H9 (cell line): ENCODE measurements around the gene METRN. TPM values are rescaled to one million over a fixed set of nuclear protein-coding genes. Genes with fewer than 3 reads are reported as not detected.

Experiments
- DNase-seq: peaks from one replicate; pipeline ENCODE4 v3.0.0-alpha.2; 2017
- H2AFZ ChIP-seq: one replicate; pipeline ENCODE4 v1.6.1; 2013; ENCODE audit warnings: mild to moderate bottlenecking, low read length, control low read depth, moderate library complexity
- H2AK5ac ChIP-seq: 2 replicates; pipeline ENCODE4 v1.6.1; 2013; ENCODE audit warnings: low read length, control low read depth, mixed read lengths; ENCODE audit not compliant: insufficient read length
- H2BK120ac ChIP-seq: one replicate; pipeline ENCODE4 v1.6.1; 2013; ENCODE audit warnings: low read depth, mild to moderate bottlenecking, low read length, control low read depth, inconsistent platforms; ENCODE audit not compliant: poor library complexity, severe bottlenecking
- H2BK12ac ChIP-seq: 2 replicates; pipeline ENCODE4 v1.6.1; 2013; ENCODE audit warnings: low read length, control low read depth, mixed read lengths, low read depth; ENCODE audit not compliant: insufficient read length
- H2BK15ac ChIP-seq: 2 replicates; pipeline ENCODE4 v1.6.1; 2013; ENCODE audit warnings: low read depth, low read length, control low read depth
- H2BK20ac ChIP-seq: one replicate; pipeline ENCODE4 v1.6.1; 2013; ENCODE audit warnings: low read depth, mild to moderate bottlenecking, low read length, control low read depth, inconsistent platforms; ENCODE audit not compliant: poor library complexity, severe bottlenecking
- H2BK5ac ChIP-seq: 2 replicates; pipeline ENCODE4 v1.6.1; 2013; ENCODE audit warnings: low read length, control low read depth, mixed read lengths; ENCODE audit not compliant: insufficient read length
- H3K14ac ChIP-seq: 2 replicates; pipeline ENCODE4 v1.6.1; 2013; ENCODE audit warnings: low read length, control low read depth; ENCODE audit not compliant: insufficient read depth
- H3K18ac ChIP-seq: 2 replicates; pipeline ENCODE4 v1.6.1; 2013; ENCODE audit warnings: low read depth, mild to moderate bottlenecking, mixed read lengths, low read length, control low read depth; ENCODE audit not compliant: insufficient read length
- H3K23ac ChIP-seq: 2 replicates; pipeline ENCODE4 v1.6.1; 2013; ENCODE audit warnings: low read length, control low read depth, mixed read lengths, low read depth; ENCODE audit not compliant: insufficient read length
- H3K23me2 ChIP-seq: 2 replicates; pipeline ENCODE4 v1.6.1; 2013; ENCODE audit warnings: low read depth, mild to moderate bottlenecking, mixed read lengths, low read length, control low read depth; ENCODE audit not compliant: insufficient read length, poor library complexity, severe bottlenecking
- H3K27ac ChIP-seq: 2 replicates; pipeline ENCODE4 v1.5.1; 2013; ENCODE audit warnings: low read length, control low read depth, mixed read lengths, low read depth; ENCODE audit not compliant: insufficient read length
- H3K27me3 ChIP-seq: 2 replicates; pipeline ENCODE4 v1.6.1; 2013; ENCODE audit warnings: low read length, control low read depth, inconsistent platforms; ENCODE audit not compliant: insufficient read depth
- H3K4ac ChIP-seq: 2 replicates; pipeline ENCODE4 v1.6.1; 2013; ENCODE audit warnings: low read depth, mild to moderate bottlenecking, control low read depth, inconsistent platforms, low read length, moderate library complexity
- H3K4me1 ChIP-seq: 2 replicates; pipeline ENCODE4 v1.6.1; 2013; ENCODE audit warnings: low read length, control low read depth, inconsistent platforms; ENCODE audit not compliant: insufficient read depth
- H3K4me2 ChIP-seq: 2 replicates; pipeline ENCODE4 v1.6.1; 2013; ENCODE audit warnings: low read length, control low read depth, mixed read lengths; ENCODE audit not compliant: insufficient read length, insufficient read depth
- H3K56ac ChIP-seq: 2 replicates; pipeline ENCODE4 v1.6.1; 2013; ENCODE audit warnings: low read depth, mild to moderate bottlenecking, mixed read lengths, low read length, control low read depth; ENCODE audit not compliant: insufficient read length
- H3K79me1 ChIP-seq: 2 replicates; pipeline ENCODE4 v1.6.1; 2013; ENCODE audit warnings: low read depth, mild to moderate bottlenecking, moderate library complexity, low read length, control low read depth, inconsistent platforms; ENCODE audit not compliant: insufficient read depth, poor library complexity, severe bottlenecking
- H3K79me2 ChIP-seq: 2 replicates; pipeline ENCODE4 v1.6.1; 2013; ENCODE audit warnings: low read length, control low read depth, inconsistent platforms; ENCODE audit not compliant: insufficient read depth
- H3K9ac ChIP-seq: 2 replicates; pipeline ENCODE4 v1.6.1; 2013; ENCODE audit warnings: low read length, control low read depth, mixed read lengths; ENCODE audit not compliant: insufficient read length; ENCODE audit errors: extremely low read depth
- H3K9me3 ChIP-seq: one replicate; pipeline ENCODE4 v1.6.1; 2013; ENCODE audit warnings: low read depth, low read length, inconsistent platforms; ENCODE audit not compliant: control insufficient read depth
- H3T11ph ChIP-seq: one replicate; pipeline ENCODE4 v1.6.1; 2013; ENCODE audit warnings: mild to moderate bottlenecking, low read length, control low read depth, inconsistent platforms
- H4K20me1 ChIP-seq: one replicate; pipeline ENCODE4 v1.6.1; 2013; ENCODE audit not compliant: control insufficient read depth, insufficient read length, insufficient read depth
- H4K5ac ChIP-seq: 2 replicates; pipeline ENCODE4 v1.6.1; 2013; ENCODE audit warnings: low read depth, mild to moderate bottlenecking, mixed read lengths, low read length, control low read depth; ENCODE audit not compliant: insufficient read length
- H4K8ac ChIP-seq: replicated peaks from 2 replicates; pipeline ENCODE4 v1.6.1; 2013; ENCODE audit warnings: low read length, control low read depth, mixed read lengths, low read depth; ENCODE audit not compliant: insufficient read length
- H4K91ac ChIP-seq: 2 replicates; pipeline ENCODE4 v1.6.1; 2013; ENCODE audit warnings: low read depth, mild to moderate bottlenecking, moderate library complexity, mixed read lengths, low read length, control low read depth; ENCODE audit not compliant: insufficient read length
- H3K27ac Mint-ChIP-seq, 3 experiments: 2 replicates in 2 of 3; 3 replicates in 1 of 3; pipeline ENCODE4 v1.8.0; 2020 to 2021; ENCODE audit warnings: mixed read lengths in 3 of 3, mild to moderate bottlenecking in 1 of 3, moderate library complexity in 1 of 3
- H3K27me3 Mint-ChIP-seq: 2 replicates; pipeline ENCODE4 v1.8.0; 2021; ENCODE audit warnings: low read depth, mild to moderate bottlenecking, moderate library complexity, mixed read lengths
- H3K36me3 Mint-ChIP-seq, 3 experiments: 2 replicates in 2 of 3; 3 replicates in 1 of 3; pipeline ENCODE4 v1.8.0; 2020 to 2021; ENCODE audit warnings: low read depth in 3 of 3, mixed read lengths in 3 of 3; ENCODE audit not compliant: insufficient read depth in 1 of 3
- H3K4me1 Mint-ChIP-seq, 2 experiments: 2 replicates each; pipeline ENCODE4 v1.8.0; 2020; ENCODE audit warnings: mixed read lengths in 2 of 2
- H3K4me3 Mint-ChIP-seq, 2 experiments: 2 replicates in 1 of 2; 3 replicates in 1 of 2; pipeline ENCODE4 v1.8.0; 2020 to 2021; ENCODE audit warnings: mild to moderate bottlenecking in 2 of 2, mixed read lengths in 2 of 2, moderate library complexity in 1 of 2
- H3K9me3 Mint-ChIP-seq, 2 experiments: 2 replicates in 1 of 2; 3 replicates in 1 of 2; pipeline ENCODE4 v1.8.0; 2020; ENCODE audit warnings: mild to moderate bottlenecking in 2 of 2, mixed read lengths in 2 of 2, moderate library complexity in 1 of 2
- CTCF ChIP-seq: fragments of 200-600 bp; sonication (generic); conservative IDR thresholded peaks from 3 replicates; pipeline ENCODE4 v1.8.0; 2021; ENCODE audit warnings: antibody characterized with exemption, mild to moderate bottlenecking
- WGBS: extraction: QIAGEN DNeasy Blood & Tissue Kit; methylation state at CpG from one replicate; pipeline ENCODE4 v1.1.7; 2013; ENCODE audit warnings: missing lambda C conversion rate, low lambda C conversion rate, mixed read lengths; ENCODE audit not compliant: insufficient read length; ENCODE audit errors: extremely low coverage; 5-methylcytosine and 5-hydroxymethylcytosine counted together
- total RNA-seq: library from RNA; stranded (reverse); gene quantifications from 2 replicates; pipeline ENCODE4 v1.2.1, GENCODE V29; 2021

Gene METRN
- total RNA-seq, 1 experiment from 2014 or later = 26.2 TPM

GRCh38 chr16:728131-728889 is 13.4 kb downstream of the METRN start:
- Mint-ChIP-seq H3K4me3 (peak overlapping the region; percentile 61 to 79), H3K27ac (no peak overlapping the region), H3K4me1 (no peaks in the 10 kb centered on the region), H3K36me3 (peaks cover 0 to 8% (median 0%) of the 10 kb centered on the region in 3 experiments; a peak in 2 of 7 replicates), H3K9me3 (no peaks in the 10 kb centered on the region), H3K27me3 (peaks cover 12% of the 10 kb centered on the region)
- DNase-seq = peak; percentile 87
- Histone ChIP-seq H3K14ac (no peak overlapping the region), H3K9ac (peak overlapping the region; percentile 40), H3K9me3 (no peaks in the 10 kb centered on the region), H3K27ac (no peak overlapping the region), H4K20me1 (no peaks in the 10 kb centered on the region), H3K79me2 (no peaks in the 10 kb centered on the region), H3K23me2 (peaks cover 11% of the 10 kb centered on the region), H3K56ac (no peak overlapping the region), H2BK120ac (no peak overlapping the region), H4K5ac (no peak overlapping the region), H2BK20ac (no peak overlapping the region), H4K91ac (no peak overlapping the region), H4K8ac (no peak overlapping the region), H2BK15ac (no peak overlapping the region), H2AK5ac (no peak overlapping the region), H2AFZ (no peak overlapping the region), H3K4me2 (peak overlapping the region; percentile 87), H2BK5ac (no peak overlapping the region), H3K4ac (no peak overlapping the region), H3T11ph (no peak overlapping the region), H3K79me1 (no peaks in the 10 kb centered on the region), H3K4me1 (no peaks in the 10 kb centered on the region), H2BK12ac (no peak overlapping the region), H3K18ac (no peak overlapping the region), H3K23ac (no peak overlapping the region), H3K27me3 (no peaks in the 10 kb centered on the region)
- TF ChIP-seq CTCF = no peak
- no CpG with 5 or more reads among the region's 80 CpGs for WGBS
